CD14-positive monocyte (primary cell): ENCODE data around the gene PTGR2. TPM values are rescaled to one million over a fixed set of nuclear protein-coding genes. Genes with fewer than 3 reads are reported as not detected.

Source experiments
- DNase-seq, 3 donors: peaks; one replicate each; pipeline ENCODE4 v3.0.0-alpha.2; 2011 to 2022
- H2AFZ ChIP-seq: 2 replicates; pipeline ENCODE4 v1.6.0; 2012; ENCODE audit warnings: mild to moderate bottlenecking, low read depth, low read length, inconsistent platforms; ENCODE audit not compliant: insufficient read depth, poor library complexity, severe bottlenecking
- H3K27ac ChIP-seq, 2 donors: 1 replicate in 1 of 2; 2 replicates in 1 of 2; pipeline ENCODE4 v1.5.1; 2012 to 2013; ENCODE audit warnings: low read length in 2 of 2, control low read depth in 1 of 2, inconsistent platforms in 1 of 2, low read depth in 1 of 2, mild to moderate bottlenecking in 1 of 2
- H3K27me3 ChIP-seq, 2 donors: one replicate each; pipeline versions ENCODE4 v1.6.0 to v1.6.1; 2011 to 2013; ENCODE audit warnings: low read length in 2 of 2; ENCODE audit not compliant: control insufficient read depth in 2 of 2, insufficient read depth in 2 of 2
- H3K36me3 ChIP-seq, 2 donors: replicated peaks in 1 of 2; 1 replicate in 1 of 2; 2 replicates in 1 of 2; pipeline versions ENCODE4 v1.5.1 to v1.6.1; 2012 to 2013; ENCODE audit warnings: low read length in 2 of 2, control low read depth in 1 of 2, inconsistent platforms in 1 of 2, mild to moderate bottlenecking in 1 of 2; ENCODE audit not compliant: insufficient read depth in 2 of 2, control insufficient read depth in 1 of 2
- H3K4me1 ChIP-seq, 2 donors: 1 replicate in 1 of 2; 2 replicates in 1 of 2; pipeline versions ENCODE4 v1.5.1 to v1.6.1; 2012 to 2013; ENCODE audit warnings: low read length in 2 of 2, control low read depth in 1 of 2, inconsistent platforms in 1 of 2, mild to moderate bottlenecking in 1 of 2, moderate library complexity in 1 of 2; ENCODE audit not compliant: insufficient read depth in 2 of 2, control insufficient read depth in 1 of 2
- H3K4me2 ChIP-seq: replicated peaks from 2 replicates; pipeline ENCODE3; 2012; ENCODE audit warnings: low read length, moderate library complexity, mild to moderate bottlenecking; ENCODE audit not compliant: poor library complexity, severe bottlenecking; ENCODE audit errors: extremely low read depth
- H3K4me3 ChIP-seq, 3 experiments: fragments of 200-600 bp in 1 of 3; sonication (generic) in 1 of 3; replicated peaks in 1 of 3; 1 replicate in 2 of 3; 2 replicates in 1 of 3; pipeline ENCODE4 v1.5.1; 2011 to 2013; ENCODE audit warnings: low read length in 3 of 3, mild to moderate bottlenecking in 3 of 3, control low read depth in 2 of 3, low read depth in 2 of 3, inconsistent platforms in 1 of 3, moderate library complexity in 1 of 3
- H3K79me2 ChIP-seq: 2 replicates; pipeline ENCODE4 v1.6.0; 2012; ENCODE audit warnings: mild to moderate bottlenecking, control low read depth, inconsistent platforms, low read length, moderate library complexity; ENCODE audit not compliant: insufficient read depth
- H3K9ac ChIP-seq: 2 replicates; pipeline ENCODE4 v1.6.0; 2017; ENCODE audit warnings: low read length, mild to moderate bottlenecking; ENCODE audit not compliant: insufficient read depth, poor library complexity, severe bottlenecking
- H3K9me3 ChIP-seq, 2 donors: replicated peaks in 1 of 2; 1 replicate in 1 of 2; 2 replicates in 1 of 2; pipeline versions ENCODE4 v1.5.1 to v1.6.1; 2012 to 2013; ENCODE audit warnings: low read length in 2 of 2, control low read depth in 1 of 2; ENCODE audit not compliant: control insufficient read depth in 1 of 2, insufficient read depth in 1 of 2
- H4K20me1 ChIP-seq: 2 replicates; pipeline ENCODE4 v1.6.0; 2012; ENCODE audit warnings: mild to moderate bottlenecking, low read length, control low read depth, moderate library complexity; ENCODE audit not compliant: insufficient read depth
- H3K27ac Mint-ChIP-seq, 7 donors: one replicate each; pipeline ENCODE4 v1.8.0; 2020; ENCODE audit warnings: mild to moderate bottlenecking in 7 of 7, mixed read lengths in 7 of 7, moderate library complexity in 6 of 7, inconsistent platforms in 2 of 7
- H3K27me3 Mint-ChIP-seq, 3 donors: one replicate each; pipeline ENCODE4 v1.8.0; 2021 to 2022; ENCODE audit warnings: low read depth in 3 of 3, mild to moderate bottlenecking in 3 of 3, mixed read lengths in 3 of 3, moderate library complexity in 3 of 3, inconsistent platforms in 1 of 3
- H3K36me3 Mint-ChIP-seq, 2 donors: one replicate each; pipeline ENCODE4 v1.8.0; 2020; ENCODE audit warnings: mixed read lengths in 2 of 2, inconsistent platforms in 1 of 2, mild to moderate bottlenecking in 1 of 2
- H3K4me1 Mint-ChIP-seq: one replicate; pipeline ENCODE4 v1.8.0; 2020; ENCODE audit warnings: mild to moderate bottlenecking, mixed read lengths
- H3K4me3 Mint-ChIP-seq, 2 donors: one replicate each; pipeline ENCODE4 v1.8.0; 2020; ENCODE audit warnings: mild to moderate bottlenecking in 2 of 2, mixed read lengths in 2 of 2, moderate library complexity in 1 of 2
- H3K9me3 Mint-ChIP-seq, 7 donors: one replicate each; pipeline ENCODE4 v1.8.0; 2020 to 2022; ENCODE audit warnings: mixed read lengths in 7 of 7, mild to moderate bottlenecking in 6 of 7, moderate library complexity in 6 of 7, inconsistent platforms in 2 of 7
- CTCF ChIP-seq: fragments of 200-600 bp; IDR thresholded peaks from one replicate; pipeline ENCODE4 v1.8.0; 2022; ENCODE audit warnings: antibody characterized with exemption, mild to moderate bottlenecking
- WGBS: methylation state at CpG from one replicate; pipeline ENCODE4 v1.1.5; 2013; ENCODE audit warnings: missing lambda C conversion rate; ENCODE audit not compliant: insufficient coverage; 5-methylcytosine and 5-hydroxymethylcytosine counted together
- intact Hi-C, 2 donors: fragments of 100-400 bp; cut with micrococcal nuclease; formaldehyde crosslinking; loops; one replicate each; pipeline versions ENCODE4 v1.15.0 to v1.15.1; 2023
- polyA plus RNA-seq, 3 donors: library from polyadenylated mRNA; depleted of rRNA in 1 of 3; unstranded in 2 of 3; stranded (reverse) in 1 of 3; fragments of 300-500 nt in 2 of 3; fragments of >200 nt in 1 of 3; fragmentation: Illumina TruSeq in 2 of 3; gene quantifications; 1 replicate in 2 of 3; 2 replicates in 1 of 3; pipeline ENCODE4 v1.2.3, GENCODE V29; 2012 to 2021

PTGR2 gene
- polyA plus RNA-seq, 3 donors: 1.1 to 3.8 (median 1.1) TPM

DNA sequence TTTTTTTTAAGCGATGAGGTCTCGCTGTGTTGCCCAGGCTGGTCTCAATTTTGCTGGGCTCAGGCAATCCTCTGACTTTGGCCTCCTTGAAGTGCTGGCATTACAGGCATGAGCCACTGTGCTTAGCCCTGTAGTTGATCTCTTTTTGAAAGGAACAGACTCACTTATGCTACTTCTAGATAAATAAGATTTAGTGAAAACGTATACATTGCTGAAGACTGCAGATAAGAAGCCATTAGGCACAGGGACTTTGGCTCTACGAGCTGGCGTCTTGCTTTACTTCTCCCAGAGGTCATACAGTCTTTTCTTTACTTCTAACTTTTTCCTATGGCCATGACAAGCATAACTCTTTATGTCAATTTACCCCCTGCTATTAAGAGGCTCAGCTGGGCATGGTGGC is 9.4 kb downstream of the PTGR2 start:
- Mint-ChIP-seq H3K27me3 (peaks cover 0 to 2% (median 0%) of the 10 kb centered on the region in 3 donors), H3K4me3 (no peak overlapping the region), H3K4me1 (peaks cover 21% of the 10 kb centered on the region), H3K9me3 (peaks cover 0 to 6% (median 0%) of the 10 kb centered on the region in 7 donors), H3K27ac (peak overlapping the region; percentile 15 to 76 (median 61)), H3K36me3 (peaks cover 0 to 6% of the 10 kb centered on the region in 2 donors)
- Histone ChIP-seq H3K9ac (no peak overlapping the region), H3K4me1 (peaks cover 14% of the 10 kb centered on the region in 2 donors), H3K4me3 (no peak overlapping the region), H3K4me2 (no peak overlapping the region), H3K9me3 (no peaks in the 10 kb centered on the region), H3K27me3 (no peaks in the 10 kb centered on the region), H2AFZ (no peak overlapping the region), H4K20me1 (no peaks in the 10 kb centered on the region), H3K79me2 (no peaks in the 10 kb centered on the region), H3K27ac (peak overlapping the region in 1 of 2 donors; percentile 34), H3K36me3 (no peaks in the 10 kb centered on the region)
- TF ChIP-seq CTCF: no peak
- no peak for DNase-seq
- intact Hi-C loops: no loop called here
- WGBS: 93% methylated on average over 3 of the region's 5 CpGs

DNA sequence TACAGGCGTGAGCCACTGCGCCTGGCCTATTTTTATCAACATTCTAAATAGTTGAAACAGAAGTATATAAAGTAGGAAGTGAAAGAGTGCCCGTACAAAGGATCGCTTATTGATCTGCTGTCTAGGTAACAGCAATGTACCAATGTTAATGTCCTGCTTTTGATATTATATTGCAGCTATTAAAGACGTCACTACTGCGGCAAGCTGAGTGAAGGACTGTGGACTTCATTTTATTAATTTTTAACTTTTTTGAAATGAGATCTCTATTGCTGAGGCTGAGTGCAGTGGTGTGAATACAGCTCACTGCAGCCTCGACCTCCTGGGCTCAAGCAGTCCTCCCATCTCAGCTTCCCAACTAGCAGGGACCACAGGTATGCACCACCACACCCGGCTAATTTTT is 10.8 kb downstream of the PTGR2 start:
- no peaks in the 10 kb centered on the region for H3K79me2 ChIP-seq
- peaks cover 14% of the 10 kb centered on the region in 2 donors for H3K4me1 ChIP-seq
- no peak overlapping the region for H3K4me2 ChIP-seq
- H3K36me3 ChIP-seq: no peaks in the 10 kb centered on the region
- peaks cover 21% of the 10 kb centered on the region for H3K4me1 Mint-ChIP-seq
- H3K27me3 Mint-ChIP-seq: peaks cover 0 to 2% (median 0%) of the 10 kb centered on the region in 3 donors
- H2AFZ ChIP-seq: no peak overlapping the region
- peak overlapping the region in 2 of 7 donors; percentile 41 to 46 for H3K27ac Mint-ChIP-seq
- TF ChIP-seq CTCF: no peak
- H3K9ac ChIP-seq: no peak overlapping the region
- H3K9me3 ChIP-seq: no peaks in the 10 kb centered on the region
- H4K20me1 ChIP-seq: no peaks in the 10 kb centered on the region
- no peaks in the 10 kb centered on the region for H3K27me3 ChIP-seq
- WGBS: no CpG with 5 or more reads among the region's 8 CpGs
- no peak for DNase-seq
- no peak overlapping the region for H3K27ac ChIP-seq
- H3K4me3 ChIP-seq: no peak overlapping the region
- peaks cover 0 to 6% (median 0%) of the 10 kb centered on the region in 7 donors for H3K9me3 Mint-ChIP-seq
- intact Hi-C loops: no loop called here
- H3K4me3 Mint-ChIP-seq: no peak overlapping the region
- H3K36me3 Mint-ChIP-seq: peaks cover 0 to 6% of the 10 kb centered on the region in 2 donors
